HG02885 (cell line): Measurements from ENCODE around the gene CEP135.
A peak's percentile ranks its signal among the peaks of the same experiment; 100 is the strongest.
"Not testable (repeated sequence)": the region's sequence is repeated elsewhere in the genome, so short reads cannot be mapped to it uniquely, and the experiment has no call there.

Experiments
- ATAC-seq: cut with Tn5 transposase; IDR thresholded peaks from one replicate; pipeline ENCODE4 v1.9.1; 2021; ENCODE audit warnings: mild to moderate bottlenecking; ENCODE audit not compliant: unreplicated experiment, poor library complexity

Gene CEP135

GRCh38 chr4:55941881-55942396 is 6.8 kb upstream of the CEP135 start:
- no peak for ATAC-seq

- ATAC-seq = peak; percentile 36
These were observed 1.4 kb upstream of the CEP135 start for GRCh38 chr4:55947254-55947882.

GRCh38 chr4:55947912-55948725 is 626 bp upstream of the CEP135 start:
- ATAC-seq = peak; percentile 17

- ATAC-seq = no peak
These were observed 697 bp downstream of the CEP135 start for GRCh38 chr4:55949482-55949802.

- ATAC-seq = no peak
These were observed 2.6 kb downstream of the CEP135 start for GRCh38 chr4:55951191-55951922.

- ATAC-seq = no peak
These were observed 7.0 kb downstream of the CEP135 start for GRCh38 chr4:55955710-55956109.

GRCh38 chr4:55959655-55960054 is 10.9 kb downstream of the CEP135 start:
- ATAC-seq = no peak

- ATAC-seq = no peak
These were observed 15.3 kb downstream of the CEP135 start for GRCh38 chr4:55964046-55964445.

- ATAC-seq = no peak
These were observed 16.8 kb downstream of the CEP135 start for GRCh38 chr4:55965585-55965984.

- ATAC-seq = not testable (repeated sequence)
These were observed 17.6 kb downstream of the CEP135 start for GRCh38 chr4:55966324-55966723.

- ATAC-seq = no peak
These were observed 18.6 kb downstream of the CEP135 start for GRCh38 chr4:55967376-55967775.

GRCh38 chr4:55973650-55974049 is 24.9 kb downstream of the CEP135 start:
- no peak for ATAC-seq

GRCh38 chr4:55977811-55978210 is 29.1 kb downstream of the CEP135 start:
- ATAC-seq = no peak

GRCh38 chr4:55979562-55979961 is 30.8 kb downstream of the CEP135 start:
- ATAC-seq = peak; percentile 60

- peak; percentile 65 for ATAC-seq
These were observed 32.0 kb downstream of the CEP135 start for GRCh38 chr4:55980725-55981124.

GRCh38 chr4:55982976-55983375 is 34.2 kb downstream of the CEP135 start:
- ATAC-seq = no peak

GRCh38 chr4:55989766-55990165 is 41.0 kb downstream of the CEP135 start:
- no peak for ATAC-seq

- peak; percentile 78 for ATAC-seq
These were observed 45.4 kb downstream of the CEP135 start for GRCh38 chr4:55993994-55994663.

GRCh38 chr4:55996646-55997045 is 47.9 kb downstream of the CEP135 start:
- ATAC-seq = no peak

- ATAC-seq = no peak
These were observed 54.9 kb downstream of the CEP135 start for GRCh38 chr4:56003606-56004005.

GRCh38 chr4:56004235-56004634 is 55.5 kb downstream of the CEP135 start:
- no peak for ATAC-seq
